ENCODE measurements around the gene MYCL. TPM values are rescaled to one million over a fixed set of nuclear protein-coding genes. Genes with fewer than 3 reads are reported as not detected.

The MYCL gene
- under 1 TPM in 1 of 2 experiments, not detected in 1; 0.07 TPM for total RNA-seq

- Mint-ChIP-seq H3K9me3 (no peaks in the 10 kb centered on the region), H3K4me3 (peak within 1 kb of the TSS; percentile 61), H3K36me3 (no peaks in the 10 kb centered on the region), H3K27me3 (peaks cover 43% of the 10 kb centered on the region), H3K4me1 (ENCODE audit: low read depth) (peaks cover 6% of the 10 kb centered on the region), H3K27ac (no peak within 1 kb of the TSS)
- POLR2A ChIA-PET = interaction anchor here (0.6 to 2.4 kb wide), 4 partner anchors 53 to 59 kb away, joined by 3 to 9 read pairs (median 4); partner anchors contain the start of gene MFSD2A
- intact Hi-C loops (cut with micrococcal nuclease) = loop anchor here (1.0 to 5.0 kb wide), 3 partner anchors 55 to 85 kb away; partner anchors contain the start of gene MFSD2A
- CTCF ChIA-PET = interaction anchor here (0.5 to 5.4 kb wide), 45 partner anchors 8 to 529 kb away, joined by 3 to 104 read pairs (median 4); partner anchors contain the start of genes MFSD2A and TRIT1
- DNase-seq = peak; percentile 78
Measured at GRCh38 chr1:39901714-39902459, at the start of gene MYCL. Gene MYCL (minus strand): TSS chr1:39901917. CDS start chr1:39901434, 483 bp downstream.

GRCh38 chr1:39949891-39950290 lies 48.2 kb upstream of the MYCL start:
- H3K4me3 Mint-ChIP-seq = no peak overlapping the region
- DNase-seq = no peak
- no peaks in the 10 kb centered on the region for H3K9me3 Mint-ChIP-seq
- intact Hi-C loops (cut with micrococcal nuclease) = no loop called here
- ChIA-PET POLR2A (interaction anchor here (0.5 kb wide), 1 partner anchor 88 kb away, joined by 4 read pairs; no protein-coding TSS in a partner anchor), CTCF (interaction anchor here (1.0 kb wide), 1 partner anchor 24 kb away, joined by 5 read pairs; no protein-coding TSS in a partner anchor)
- H3K27me3 Mint-ChIP-seq = peaks cover 2% of the 10 kb centered on the region
- H3K27ac Mint-ChIP-seq = no peak overlapping the region
- peaks cover 8% of the 10 kb centered on the region for H3K4me1 Mint-ChIP-seq (ENCODE audit: low read depth)
- no peaks in the 10 kb centered on the region for H3K36me3 Mint-ChIP-seq

GRCh38 chr1:39947260-39947659 lies 45.5 kb upstream of the MYCL start:
- intact Hi-C loops (cut with micrococcal nuclease) = no loop called here
- no peaks in the 10 kb centered on the region for H3K36me3 Mint-ChIP-seq
- POLR2A ChIA-PET = no interaction called here
- CTCF ChIA-PET = no interaction called here
- no peak for DNase-seq
- peaks cover 5% of the 10 kb centered on the region for H3K27me3 Mint-ChIP-seq
- no peak overlapping the region for H3K4me3 Mint-ChIP-seq
- H3K27ac Mint-ChIP-seq = no peak overlapping the region
- H3K4me1 Mint-ChIP-seq (ENCODE audit: low read depth) = peaks cover 12% of the 10 kb centered on the region
- no peaks in the 10 kb centered on the region for H3K9me3 Mint-ChIP-seq

- ChIA-PET POLR2A (no interaction called here), CTCF (no interaction called here)
- Mint-ChIP-seq H3K4me1 (ENCODE audit: low read depth) (peaks cover 12% of the 10 kb centered on the region), H3K36me3 (no peaks in the 10 kb centered on the region), H3K4me3 (no peak overlapping the region), H3K27me3 (peaks cover 5% of the 10 kb centered on the region), H3K27ac (no peak overlapping the region), H3K9me3 (no peaks in the 10 kb centered on the region)
- DNase-seq = no peak
- intact Hi-C loops (cut with micrococcal nuclease) = no loop called here
Measured at GRCh38 chr1:39946216-39946615, 44.5 kb upstream of the MYCL start.

GRCh38 chr1:39944410-39945112 lies 42.8 kb upstream of the MYCL start:
- intact Hi-C loops (cut with micrococcal nuclease) = no loop called here
- Mint-ChIP-seq H3K4me1 (ENCODE audit: low read depth) (peaks cover 7% of the 10 kb centered on the region), H3K27me3 (peaks cover 5% of the 10 kb centered on the region), H3K36me3 (no peaks in the 10 kb centered on the region), H3K27ac (no peak overlapping the region), H3K4me3 (no peak overlapping the region), H3K9me3 (no peaks in the 10 kb centered on the region)
- DNase-seq = no peak
- POLR2A ChIA-PET = no interaction called here
- CTCF ChIA-PET = interaction anchor here (0.6 kb wide), 1 partner anchor 30 kb away, joined by 3 read pairs; no protein-coding TSS in a partner anchor

- no peaks in the 10 kb centered on the region for H3K36me3 Mint-ChIP-seq
- peaks cover 7% of the 10 kb centered on the region for H3K4me1 Mint-ChIP-seq (ENCODE audit: low read depth)
- POLR2A ChIA-PET = no interaction called here
- peaks cover 5% of the 10 kb centered on the region for H3K27me3 Mint-ChIP-seq
- DNase-seq = no peak
- intact Hi-C loops (cut with micrococcal nuclease) = no loop called here
- no peak overlapping the region for H3K4me3 Mint-ChIP-seq
- CTCF ChIA-PET = interaction anchor here (0.6 kb wide), 1 partner anchor 31 kb away, joined by 3 read pairs; no protein-coding TSS in a partner anchor
- no peaks in the 10 kb centered on the region for H3K9me3 Mint-ChIP-seq
- H3K27ac Mint-ChIP-seq = no peak overlapping the region
Measured at GRCh38 chr1:39943471-39944290, 42.0 kb upstream of the MYCL start.

- DNase-seq = no peak
- Mint-ChIP-seq H3K4me1 (ENCODE audit: low read depth) (peaks cover 7% of the 10 kb centered on the region), H3K27ac (no peak overlapping the region), H3K4me3 (no peak overlapping the region), H3K36me3 (no peaks in the 10 kb centered on the region), H3K27me3 (peaks cover 5% of the 10 kb centered on the region), H3K9me3 (no peaks in the 10 kb centered on the region)
- POLR2A ChIA-PET = no interaction called here
- intact Hi-C loops (cut with micrococcal nuclease) = no loop called here
- CTCF ChIA-PET = interaction anchor here (0.6 to 1.0 kb wide), 2 partner anchors 22 to 54 kb away, joined by 3 read pairs; no protein-coding TSS in a partner anchor
Measured at GRCh38 chr1:39940980-39941871, 39.5 kb upstream of the MYCL start.

- H3K4me1 Mint-ChIP-seq (ENCODE audit: low read depth) = peaks cover 7% of the 10 kb centered on the region
- ChIA-PET POLR2A (no interaction called here), CTCF (interaction anchor here (1.0 kb wide), 1 partner anchor 21 kb away, joined by 3 read pairs; no protein-coding TSS in a partner anchor)
- peaks cover 3% of the 10 kb centered on the region for H3K27me3 Mint-ChIP-seq
- H3K9me3 Mint-ChIP-seq = no peaks in the 10 kb centered on the region
- no peak for DNase-seq
- no peak overlapping the region for H3K4me3 Mint-ChIP-seq
- no peak overlapping the region for H3K27ac Mint-ChIP-seq
- H3K36me3 Mint-ChIP-seq = no peaks in the 10 kb centered on the region
- intact Hi-C loops (cut with micrococcal nuclease) = no loop called here
Measured at GRCh38 chr1:39940253-39940652, 38.5 kb upstream of the MYCL start.

- CTCF ChIA-PET = no interaction called here
- POLR2A ChIA-PET = no interaction called here
- H3K36me3 Mint-ChIP-seq = no peaks in the 10 kb centered on the region
- peaks cover 3% of the 10 kb centered on the region for H3K27me3 Mint-ChIP-seq
- H3K4me3 Mint-ChIP-seq = no peak overlapping the region
- H3K27ac Mint-ChIP-seq = no peak overlapping the region
- intact Hi-C loops (cut with micrococcal nuclease) = no loop called here
- peaks cover 2% of the 10 kb centered on the region for H3K4me1 Mint-ChIP-seq (ENCODE audit: low read depth)
- no peaks in the 10 kb centered on the region for H3K9me3 Mint-ChIP-seq
- DNase-seq = no peak
Measured at GRCh38 chr1:39938856-39939255, 37.1 kb upstream of the MYCL start.

- CTCF ChIA-PET = interaction anchor here (1.0 to 1.6 kb wide), 2 partner anchors 18 to 35 kb away, joined by 3 to 8 read pairs; no protein-coding TSS in a partner anchor
Measured at GRCh38 chr1:39936724-39937491, 35.2 kb upstream of the MYCL start.

More at GRCh38 chr1:39936724-39937491, 35.2 kb upstream of the MYCL start:
- Mint-ChIP-seq H3K27ac (no peak overlapping the region), H3K27me3 (no peaks in the 10 kb centered on the region), H3K36me3 (no peaks in the 10 kb centered on the region), H3K9me3 (no peaks in the 10 kb centered on the region), H3K4me1 (ENCODE audit: low read depth) (no peaks in the 10 kb centered on the region), H3K4me3 (no peak overlapping the region)
- intact Hi-C loops (cut with micrococcal nuclease) = no loop called here
- POLR2A ChIA-PET = no interaction called here
- DNase-seq = no peak

Data from activated CD4-positive, alpha-beta memory T cell treated with anti-CD3 and anti-CD28 coated beads for 36 hours (primary cell).